Caco-2 (cell line): ENCODE data around the gene RHBG. TPM values are rescaled to one million over a fixed set of nuclear protein-coding genes. Genes with fewer than 3 reads are reported as not detected.

Experiments used
- BruUV-seq: library from RNA; stranded (reverse); fragments of 400-500 nt; replicated peaks from 2 replicates; lab custom pipeline; 2021; lab: Mats Ljungman, UMichigan
- CTCF ChIA-PET: fragments of 300-600 bp; sonication (Branson Sonifier 250); formaldehyde crosslinking; loops from one replicate; lab custom pipeline; 2022; ENCODE audit warnings: antibody characterized with exemption; lab: Charles Lee
- POLR2A ChIA-PET: fragments of 300-600 bp; sonication (Branson Sonifier 250); formaldehyde crosslinking; loops from one replicate; lab custom pipeline; 2022; ENCODE audit warnings: antibody characterized with exemption; lab: Charles Lee
- DNase-seq, 2 experiments: peaks; one replicate each; pipeline versions ENCODE4 v3.0.0 to v3.0.0-alpha.2; 2020 to 2022
- H3K27me3 ChIP-seq: replicated peaks from 2 replicates; pipeline ENCODE4 v1.6.0; 2011; ENCODE audit warnings: low read length; ENCODE audit not compliant: control insufficient read depth, insufficient read depth
- H3K36me3 ChIP-seq: 2 replicates; pipeline ENCODE4 v1.5.1; 2011; ENCODE audit warnings: low read length; ENCODE audit not compliant: control insufficient read depth, insufficient read depth
- H3K4me1 ChIP-seq: fragments of 250-450 bp; sonication (Bioruptor Pico); 2 replicates; pipeline ENCODE4 v1.5.1; 2020; ENCODE audit warnings: mild to moderate bottlenecking
- H3K4me3 ChIP-seq: 2 replicates; pipeline ENCODE4 v1.5.1; 2011; ENCODE audit warnings: low read depth, mild to moderate bottlenecking, control low read depth, low read length
- H3K9me3 ChIP-seq: fragments of 250-450 bp; sonication (Bioruptor Pico); 2 replicates; pipeline ENCODE4 v1.5.1; 2020; ENCODE audit warnings: mild to moderate bottlenecking, moderate library complexity
- H3K27ac Mint-ChIP-seq: one replicate; pipeline ENCODE4 v1.8.0; 2022; ENCODE audit warnings: mixed read lengths; ENCODE audit not compliant: unreplicated experiment
- H3K27me3 Mint-ChIP-seq: one replicate; pipeline ENCODE4 v1.8.0; 2022; ENCODE audit warnings: mixed read lengths; ENCODE audit not compliant: insufficient read depth, unreplicated experiment
- H3K36me3 Mint-ChIP-seq: one replicate; pipeline ENCODE4 v1.8.0; 2022; ENCODE audit warnings: mild to moderate bottlenecking, mixed read lengths; ENCODE audit not compliant: insufficient read depth, unreplicated experiment
- H3K4me1 Mint-ChIP-seq: one replicate; pipeline ENCODE4 v1.8.0; 2022; ENCODE audit warnings: low read depth, mixed read lengths; ENCODE audit not compliant: unreplicated experiment
- H3K4me3 Mint-ChIP-seq: one replicate; pipeline ENCODE4 v1.8.0; 2022; ENCODE audit warnings: mild to moderate bottlenecking, moderate library complexity, mixed read lengths; ENCODE audit not compliant: unreplicated experiment
- H3K9me3 Mint-ChIP-seq: one replicate; pipeline ENCODE4 v1.8.0; 2022; ENCODE audit warnings: mixed read lengths; ENCODE audit not compliant: unreplicated experiment
- intact Hi-C: fragments of 100-400 bp; cut with micrococcal nuclease; formaldehyde crosslinking; loops from one replicate; pipeline ENCODE4 v1.10.0; 2022; ENCODE audit not compliant: unreplicated experiment
- total RNA-seq: library from RNA; stranded (reverse); gene quantifications from 2 replicates; pipeline ENCODE4 v1.2.3, GENCODE V29; 2022
- TF ChIP-seq, protein P1 (sequence below), 2 experiments: fragments of 200-600 bp in 1 of 2; IDR thresholded peaks; 1 replicate in 1 of 2; 2 replicates in 1 of 2; pipeline versions ENCODE4 v1.5.1 to v1.8.0; 2011 to 2022; ENCODE audit warnings: antibody characterized with exemption in 1 of 2, control low read depth in 1 of 2, inconsistent platforms in 1 of 2, low read depth in 1 of 2, low read length in 1 of 2, mild to moderate bottlenecking in 1 of 2, moderate library complexity in 1 of 2; ENCODE audit not compliant: insufficient read depth in 1 of 2, severe bottlenecking in 1 of 2, unreplicated experiment in 1 of 2

Gene RHBG
- total RNA-seq, 1 experiment from 2014 or later: 6.5 TPM

DNA sequence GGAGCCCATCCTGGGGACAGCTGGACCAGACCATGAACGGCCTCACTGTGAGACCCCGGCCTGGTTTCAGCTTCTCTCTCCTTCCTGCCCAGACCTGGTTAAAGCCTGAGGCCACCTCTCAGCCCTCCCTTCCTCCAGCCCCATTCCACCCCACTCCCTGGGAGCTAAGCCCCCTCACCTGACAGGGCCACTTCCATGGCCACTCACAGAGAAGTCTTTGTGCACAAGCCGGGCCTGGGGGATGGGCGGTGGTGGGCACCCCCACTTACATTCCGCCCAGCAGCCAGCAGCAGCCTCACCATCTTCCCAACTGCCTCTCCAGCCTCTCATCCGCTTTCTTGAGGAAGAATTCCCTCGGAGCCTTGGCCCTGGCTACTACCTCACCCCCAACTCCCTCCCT lies 40.4 kb downstream of the RHBG start:
- ChIA-PET CTCF (interaction anchor here (1.1 to 4.2 kb wide), 3 partner anchors 10 to 31 kb away, joined by 3 to 13 read pairs (median 5); no protein-coding TSS in a partner anchor), POLR2A (no interaction called here)
- Mint-ChIP-seq H3K36me3 (no peaks in the 10 kb centered on the region), H3K4me1 (no peaks in the 10 kb centered on the region), H3K4me3 (no peak overlapping the region), H3K9me3 (no peaks in the 10 kb centered on the region), H3K27me3 (no peaks in the 10 kb centered on the region), H3K27ac (no peak overlapping the region)
- no peaks in the 10 kb centered on the region for H3K27me3 ChIP-seq
- DNase-seq: no peak
- H3K9me3 ChIP-seq: no peaks in the 10 kb centered on the region
- no peak overlapping the region for H3K4me3 ChIP-seq
- BruUV-seq: no TSS peak
- peaks cover 11% of the 10 kb centered on the region for H3K4me1 ChIP-seq
- intact Hi-C loops: no loop called here
- TF ChIP-seq, protein P1, sequence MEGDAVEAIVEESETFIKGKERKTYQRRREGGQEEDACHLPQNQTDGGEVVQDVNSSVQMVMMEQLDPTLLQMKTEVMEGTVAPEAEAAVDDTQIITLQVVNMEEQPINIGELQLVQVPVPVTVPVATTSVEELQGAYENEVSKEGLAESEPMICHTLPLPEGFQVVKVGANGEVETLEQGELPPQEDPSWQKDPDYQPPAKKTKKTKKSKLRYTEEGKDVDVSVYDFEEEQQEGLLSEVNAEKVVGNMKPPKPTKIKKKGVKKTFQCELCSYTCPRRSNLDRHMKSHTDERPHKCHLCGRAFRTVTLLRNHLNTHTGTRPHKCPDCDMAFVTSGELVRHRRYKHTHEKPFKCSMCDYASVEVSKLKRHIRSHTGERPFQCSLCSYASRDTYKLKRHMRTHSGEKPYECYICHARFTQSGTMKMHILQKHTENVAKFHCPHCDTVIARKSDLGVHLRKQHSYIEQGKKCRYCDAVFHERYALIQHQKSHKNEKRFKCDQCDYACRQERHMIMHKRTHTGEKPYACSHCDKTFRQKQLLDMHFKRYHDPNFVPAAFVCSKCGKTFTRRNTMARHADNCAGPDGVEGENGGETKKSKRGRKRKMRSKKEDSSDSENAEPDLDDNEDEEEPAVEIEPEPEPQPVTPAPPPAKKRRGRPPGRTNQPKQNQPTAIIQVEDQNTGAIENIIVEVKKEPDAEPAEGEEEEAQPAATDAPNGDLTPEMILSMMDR (IDR thresholded peaks at IDR 0.05; ENCODE audit: insufficient read depth in 1 of 2, low read depth in 1 of 2, low read length in 1 of 2, severe bottlenecking in 1 of 2, unreplicated experiment in 1 of 2): no peak
- H3K36me3 ChIP-seq: no peaks in the 10 kb centered on the region

DNA sequence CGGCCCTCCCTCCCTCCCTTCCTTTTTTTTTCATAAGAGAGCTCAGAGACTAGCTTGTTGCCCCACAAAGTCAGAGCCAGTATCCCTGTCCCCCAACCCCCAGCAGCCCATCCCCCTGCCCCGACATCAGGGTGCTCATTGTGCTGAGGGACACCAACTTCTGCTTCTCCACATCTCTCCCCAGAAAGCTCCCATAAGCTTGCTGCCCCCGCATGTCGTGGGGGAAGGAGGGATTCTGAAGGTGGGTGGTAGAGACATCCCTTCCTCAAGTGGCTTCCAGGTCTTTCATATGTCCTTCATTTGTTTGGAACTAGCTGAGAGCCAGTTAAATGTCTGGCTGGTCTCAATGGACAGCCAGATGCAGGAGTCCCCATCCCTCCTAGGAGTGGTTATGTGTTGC lies 41.2 kb downstream of the RHBG start:
- Histone ChIP-seq H3K27me3 (no peaks in the 10 kb centered on the region), H3K4me3 (no peak overlapping the region), H3K9me3 (no peaks in the 10 kb centered on the region), H3K36me3 (no peaks in the 10 kb centered on the region), H3K4me1 (peaks cover 3% of the 10 kb centered on the region)
- H3K4me3 Mint-ChIP-seq: no peak overlapping the region
- BruUV-seq: no TSS peak
- TF ChIP-seq, protein P1 (IDR thresholded peaks at IDR 0.05; ENCODE audit: insufficient read depth in 1 of 2, low read depth in 1 of 2, low read length in 1 of 2, severe bottlenecking in 1 of 2, unreplicated experiment in 1 of 2): no peak
- H3K27me3 Mint-ChIP-seq: no peaks in the 10 kb centered on the region
- ChIA-PET POLR2A (no interaction called here), CTCF (interaction anchor here (0.6 to 4.2 kb wide), 7 partner anchors 9 to 664 kb away, joined by 3 to 13 read pairs (median 5); no protein-coding TSS in a partner anchor)
- H3K4me1 Mint-ChIP-seq: no peaks in the 10 kb centered on the region
- no peak overlapping the region for H3K27ac Mint-ChIP-seq
- no peaks in the 10 kb centered on the region for H3K36me3 Mint-ChIP-seq
- intact Hi-C loops: no loop called here
- no peaks in the 10 kb centered on the region for H3K9me3 Mint-ChIP-seq
- no peak for DNase-seq

DNA sequence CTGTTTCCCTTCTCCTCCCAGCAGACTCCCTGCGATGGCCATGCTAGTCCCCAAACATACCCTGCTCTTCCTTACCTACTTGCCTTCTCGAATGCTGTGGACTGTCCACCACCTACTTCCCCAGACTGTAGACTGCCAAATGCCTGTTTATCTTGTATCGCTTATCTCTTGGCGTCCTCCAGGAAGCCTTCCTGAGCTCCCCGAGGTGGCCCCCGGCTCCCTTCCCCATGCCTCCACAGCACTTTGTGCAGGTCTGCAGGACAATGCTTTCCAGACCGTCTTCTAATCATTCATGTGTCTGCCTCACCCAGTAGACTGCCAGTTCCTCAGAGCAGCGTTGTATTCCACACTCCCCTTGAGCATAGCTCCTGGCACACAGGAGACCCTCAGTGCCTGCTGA lies 41.7 kb downstream of the RHBG start:
- POLR2A ChIA-PET: no interaction called here
- Mint-ChIP-seq H3K27ac (no peak overlapping the region), H3K4me1 (no peaks in the 10 kb centered on the region), H3K9me3 (no peaks in the 10 kb centered on the region), H3K36me3 (no peaks in the 10 kb centered on the region), H3K27me3 (no peaks in the 10 kb centered on the region), H3K4me3 (no peak overlapping the region)
- H3K4me3 ChIP-seq: no peak overlapping the region
- no TSS peak for BruUV-seq
- intact Hi-C loops: no loop called here
- no peak for DNase-seq
- H3K9me3 ChIP-seq: no peaks in the 10 kb centered on the region
- no peaks in the 10 kb centered on the region; the same call in 1 of the 2 replicates for H3K27me3 ChIP-seq
- no peaks in the 10 kb centered on the region for H3K36me3 ChIP-seq
- TF ChIP-seq, protein P1 (IDR thresholded peaks at IDR 0.05; ENCODE audit: insufficient read depth in 1 of 2, low read depth in 1 of 2, low read length in 1 of 2, severe bottlenecking in 1 of 2, unreplicated experiment in 1 of 2): no peak
- H3K4me1 ChIP-seq: no peaks in the 10 kb centered on the region
- CTCF ChIA-PET: interaction anchor here (0.6 to 4.2 kb wide), 4 partner anchors 25 to 663 kb away, joined by 3 to 13 read pairs (median 8); no protein-coding TSS in a partner anchor
